ENCODE results near the gene CEBPB. TPM values are rescaled to one million over a fixed set of nuclear protein-coding genes. Genes with fewer than 3 reads are reported as not detected.

The CEBPB gene
- total RNA-seq (ENCODE audit: unreplicated experiment): 11.3 TPM
- long read RNA-seq, partial matches to known transcripts: 0 of 3 reads
- long read RNA-seq, other reads (novel, unspliced or antisense): 0 of 3 reads

- peaks cover 5% of the 10 kb centered on the region for H3K4me1 Mint-ChIP-seq (ENCODE audit: low read depth, unreplicated experiment)
- peak; percentile 94 for DNase-seq
- H3K27me3 Mint-ChIP-seq (ENCODE audit: unreplicated experiment): peaks cover 6% of the 10 kb centered on the region
- H3K4me3 Mint-ChIP-seq (ENCODE audit: unreplicated experiment): peak within 1 kb of the TSS; percentile 86
- no peaks in the 10 kb centered on the region for H3K36me3 Mint-ChIP-seq (ENCODE audit: unreplicated experiment)
- H3K27ac Mint-ChIP-seq (ENCODE audit: unreplicated experiment): peak within 1 kb of the TSS; percentile 64
- peak; percentile 97 for TF ChIP-seq CTCF (IDR thresholded peaks at IDR 0.05; ENCODE audit: partially characterized antibody, unreplicated experiment)
- peaks cover 8% of the 10 kb centered on the region for H3K9me3 Mint-ChIP-seq (ENCODE audit: unreplicated experiment)
These were observed at the start of gene CEBPB for GRCh38 chr20:50190251-50191064. TSS of gene CEBPB (plus strand) at chr20:50190830. CDS start at chr20:50191034, 204 bp downstream.

GRCh38 chr20:50141018-50141675 lies 49.5 kb upstream of the CEBPB start:
- Mint-ChIP-seq H3K27ac (ENCODE audit: unreplicated experiment) (no peak overlapping the region), H3K4me1 (ENCODE audit: low read depth, unreplicated experiment) (peaks cover 14% of the 10 kb centered on the region), H3K4me3 (ENCODE audit: unreplicated experiment) (no peak overlapping the region), H3K9me3 (ENCODE audit: unreplicated experiment) (peaks cover 4% of the 10 kb centered on the region), H3K36me3 (ENCODE audit: unreplicated experiment) (no peaks in the 10 kb centered on the region), H3K27me3 (ENCODE audit: unreplicated experiment) (peaks cover 6% of the 10 kb centered on the region)
- DNase-seq: no peak
- TF ChIP-seq CTCF (IDR thresholded peaks at IDR 0.05; ENCODE audit: partially characterized antibody, unreplicated experiment): no peak

DNA sequence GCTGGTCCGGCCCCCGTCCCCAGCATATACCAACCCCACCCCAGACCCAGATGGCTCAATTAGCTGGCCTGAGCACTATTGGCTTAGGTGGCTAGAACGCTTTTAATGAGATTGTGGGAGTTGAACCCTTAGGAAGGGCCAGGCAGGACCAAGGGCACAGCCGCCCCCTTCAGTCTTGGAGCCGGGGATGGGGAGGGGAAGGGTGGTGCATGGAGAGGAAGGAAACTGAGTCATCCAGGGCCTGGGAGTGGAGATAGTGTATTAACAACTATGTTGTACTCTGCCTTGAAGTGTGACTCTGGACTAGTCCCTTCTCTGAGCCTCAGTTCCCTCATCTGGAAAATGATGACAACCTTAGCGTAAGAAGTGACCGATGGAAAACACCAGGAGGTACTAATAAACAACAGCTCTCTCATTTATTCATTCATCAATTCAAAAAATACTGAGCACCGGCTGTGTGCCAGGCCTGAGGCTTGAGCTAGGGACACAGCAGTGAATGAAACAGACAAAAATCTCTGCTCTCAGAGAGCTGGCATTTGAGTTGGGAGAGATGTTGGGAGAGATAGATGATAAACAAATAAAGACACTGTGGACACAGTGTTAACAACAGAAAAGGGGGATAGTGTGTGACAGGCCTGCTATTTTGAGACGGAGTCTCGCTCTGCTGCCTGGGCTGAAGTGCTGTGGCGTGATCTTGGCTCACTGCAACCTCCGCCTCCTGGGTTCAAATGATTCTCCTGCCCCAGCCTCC lies 48.6 kb upstream of the CEBPB start:
- Mint-ChIP-seq H3K27me3 (ENCODE audit: unreplicated experiment) (peaks cover 6% of the 10 kb centered on the region), H3K36me3 (ENCODE audit: unreplicated experiment) (no peaks in the 10 kb centered on the region), H3K27ac (ENCODE audit: unreplicated experiment) (no peak overlapping the region), H3K9me3 (ENCODE audit: unreplicated experiment) (peaks cover 4% of the 10 kb centered on the region), H3K4me1 (ENCODE audit: low read depth, unreplicated experiment) (peaks cover 14% of the 10 kb centered on the region), H3K4me3 (ENCODE audit: unreplicated experiment) (no peak overlapping the region)
- no peak for TF ChIP-seq CTCF (IDR thresholded peaks at IDR 0.05; ENCODE audit: partially characterized antibody, unreplicated experiment)
- DNase-seq: no peak

- DNase-seq: no peak
- H3K4me3 Mint-ChIP-seq (ENCODE audit: unreplicated experiment): no peak overlapping the region
- no peak for TF ChIP-seq CTCF (IDR thresholded peaks at IDR 0.05; ENCODE audit: partially characterized antibody, unreplicated experiment)
- H3K27ac Mint-ChIP-seq (ENCODE audit: unreplicated experiment): no peak overlapping the region
- peaks cover 2% of the 10 kb centered on the region for H3K9me3 Mint-ChIP-seq (ENCODE audit: unreplicated experiment)
- no peaks in the 10 kb centered on the region for H3K36me3 Mint-ChIP-seq (ENCODE audit: unreplicated experiment)
- H3K27me3 Mint-ChIP-seq (ENCODE audit: unreplicated experiment): peaks cover 3% of the 10 kb centered on the region
- H3K4me1 Mint-ChIP-seq (ENCODE audit: low read depth, unreplicated experiment): peaks cover 13% of the 10 kb centered on the region
These were observed 47.8 kb upstream of the CEBPB start for GRCh38 chr20:50142812-50143211.
